HG02798 (cell line): ENCODE data around the gene GAPDH.
"Not testable (repeated sequence)": the region's sequence is repeated elsewhere in the genome, so short reads cannot be mapped to it uniquely, and the experiment has no call there.

ENCODE experiments used
- ATAC-seq: cut with Tn5 transposase; IDR thresholded peaks from one replicate; pipeline ENCODE4 v1.9.1; 2021; ENCODE audit warnings: mild to moderate bottlenecking; ENCODE audit not compliant: unreplicated experiment, poor library complexity

The GAPDH gene

GRCh38 chr12:6541371-6542165 is 7.3 kb downstream of the GAPDH start:
- no peak for ATAC-seq

- ATAC-seq: no peak
Observed at GRCh38 chr12:6542209-6543009, 8.1 kb downstream of the GAPDH start.

- ATAC-seq: no peak
Observed at GRCh38 chr12:6546016-6546415, 11.7 kb downstream of the GAPDH start.

GRCh38 chr12:6547566-6547965 is 13.2 kb downstream of the GAPDH start:
- ATAC-seq: no peak

GRCh38 chr12:6547987-6548386 is 13.7 kb downstream of the GAPDH start:
- ATAC-seq: no peak

- no peak for ATAC-seq
Observed at GRCh38 chr12:6548556-6548955, 14.2 kb downstream of the GAPDH start.

GRCh38 chr12:6548966-6549683 is 14.8 kb downstream of the GAPDH start:
- ATAC-seq: no peak

GRCh38 chr12:6549684-6550151 is 15.4 kb downstream of the GAPDH start:
- ATAC-seq: no peak

- ATAC-seq: no peak
Observed at GRCh38 chr12:6550294-6551062, 16.2 kb downstream of the GAPDH start.

GRCh38 chr12:6551063-6551461 is 16.7 kb downstream of the GAPDH start:
- no peak for ATAC-seq

- ATAC-seq: no peak
Observed at GRCh38 chr12:6551496-6552139, 17.3 kb downstream of the GAPDH start.

- no peak for ATAC-seq
Observed at GRCh38 chr12:6552140-6552551, 17.8 kb downstream of the GAPDH start.

- no peak for ATAC-seq
Observed at GRCh38 chr12:6553051-6553868, 18.9 kb downstream of the GAPDH start.

- peak; percentile 59 for ATAC-seq
Observed at GRCh38 chr12:6554168-6555017, 20.1 kb downstream of the GAPDH start.

GRCh38 chr12:6555018-6555691 is 20.8 kb downstream of the GAPDH start:
- ATAC-seq: peak; percentile 18

GRCh38 chr12:6556496-6556817 is 22.1 kb downstream of the GAPDH start:
- ATAC-seq: not testable (repeated sequence)

GRCh38 chr12:6556857-6557256 is 22.5 kb downstream of the GAPDH start:
- no peak for ATAC-seq
